Stimulated activated effector memory CD8-positive, alpha-beta T cell treated with anti-CD3 and anti-CD28 coated beads, Interleukin-12 subunit alpha, Interleukin-12 subunit beta, amount 100 ng/mL, for 72 hours (primary cell): ENCODE measurements around the gene HDAC4.
A peak's percentile ranks its signal among the peaks of the same experiment; 100 is the strongest.

Experiments used
- ATAC-seq: fragments of 150-1000 bp; cut with Tn5 transposase; 2 replicates; pipeline ENCODE4 v1.10.0; 2021
- DNase-seq, 2 donors: peaks; one replicate each; pipeline ENCODE4 v3.0.0; 2021 to 2022; ENCODE audit warnings: low spot score in 2 of 2
- H3K27ac Mint-ChIP-seq: one replicate; pipeline ENCODE4 v1.8.0; 2022; ENCODE audit warnings: mild to moderate bottlenecking, mixed read lengths
- H3K36me3 Mint-ChIP-seq: one replicate; pipeline ENCODE4 v1.8.0; 2022; ENCODE audit warnings: mild to moderate bottlenecking, mixed read lengths
- H3K4me1 Mint-ChIP-seq: one replicate; pipeline ENCODE4 v1.8.0; 2022; ENCODE audit warnings: mixed read lengths
- H3K4me3 Mint-ChIP-seq: one replicate; pipeline ENCODE4 v1.8.0; 2022; ENCODE audit warnings: mild to moderate bottlenecking, mixed read lengths
- H3K9me3 Mint-ChIP-seq: one replicate; pipeline ENCODE4 v1.8.0; 2022; ENCODE audit warnings: mixed read lengths

HDAC4 gene

GRCh38 chr2:239109928-239110545 is 290.8 kb downstream of the HDAC4 start:
- no peaks in the 10 kb centered on the region for H3K4me1 Mint-ChIP-seq
- no peaks in the 10 kb centered on the region for H3K9me3 Mint-ChIP-seq
- no peak overlapping the region for H3K4me3 Mint-ChIP-seq
- H3K27ac Mint-ChIP-seq, result no peak overlapping the region
- DNase-seq (no peak), ATAC-seq (no peak)
- H3K36me3 Mint-ChIP-seq, result no peaks in the 10 kb centered on the region

- ATAC-seq, result no peak
- Mint-ChIP-seq H3K9me3 (no peaks in the 10 kb centered on the region), H3K4me3 (no peak overlapping the region), H3K4me1 (no peaks in the 10 kb centered on the region), H3K27ac (no peak overlapping the region), H3K36me3 (peaks cover 4% of the 10 kb centered on the region)
- DNase-seq, result no peak
These were observed 291.5 kb downstream of the HDAC4 start for GRCh38 chr2:239109041-239109927.

GRCh38 chr2:239108459-239108858 is 292.4 kb downstream of the HDAC4 start:
- Mint-ChIP-seq H3K4me3 (no peak overlapping the region), H3K36me3 (peaks cover 7% of the 10 kb centered on the region), H3K27ac (no peak overlapping the region), H3K9me3 (no peaks in the 10 kb centered on the region), H3K4me1 (no peaks in the 10 kb centered on the region)
- no peak for DNase-seq
- no peak for ATAC-seq

GRCh38 chr2:239107936-239108335 is 292.9 kb downstream of the HDAC4 start:
- DNase-seq (no peak), ATAC-seq (no peak)
- peaks cover 7% of the 10 kb centered on the region for H3K36me3 Mint-ChIP-seq
- H3K4me1 Mint-ChIP-seq, result no peaks in the 10 kb centered on the region
- no peak overlapping the region for H3K27ac Mint-ChIP-seq
- no peak overlapping the region for H3K4me3 Mint-ChIP-seq
- no peaks in the 10 kb centered on the region for H3K9me3 Mint-ChIP-seq

GRCh38 chr2:239106966-239107365 is 293.9 kb downstream of the HDAC4 start:
- Mint-ChIP-seq H3K4me3 (no peak overlapping the region), H3K36me3 (peaks cover 7% of the 10 kb centered on the region), H3K9me3 (no peaks in the 10 kb centered on the region), H3K27ac (no peak overlapping the region), H3K4me1 (no peaks in the 10 kb centered on the region)
- DNase-seq (no peak), ATAC-seq (no peak)

GRCh38 chr2:239106314-239106908 is 294.4 kb downstream of the HDAC4 start:
- no peak overlapping the region for H3K4me3 Mint-ChIP-seq
- ATAC-seq (no peak), DNase-seq (no peak)
- H3K9me3 Mint-ChIP-seq, result no peaks in the 10 kb centered on the region
- peaks cover 7% of the 10 kb centered on the region for H3K36me3 Mint-ChIP-seq
- H3K27ac Mint-ChIP-seq, result no peak overlapping the region
- no peaks in the 10 kb centered on the region for H3K4me1 Mint-ChIP-seq

- Mint-ChIP-seq H3K27ac (no peak overlapping the region), H3K4me3 (no peak overlapping the region), H3K36me3 (peaks cover 10% of the 10 kb centered on the region), H3K4me1 (no peaks in the 10 kb centered on the region), H3K9me3 (no peaks in the 10 kb centered on the region)
- DNase-seq (no peak), ATAC-seq (no peak)
These were observed 295.6 kb downstream of the HDAC4 start for GRCh38 chr2:239105234-239105633.

- Mint-ChIP-seq H3K4me1 (no peaks in the 10 kb centered on the region), H3K27ac (peak overlapping the region; percentile 74), H3K4me3 (no peak overlapping the region), H3K9me3 (no peaks in the 10 kb centered on the region), H3K36me3 (peaks cover 13% of the 10 kb centered on the region)
- no peak for DNase-seq
- no peak for ATAC-seq
These were observed 296.0 kb downstream of the HDAC4 start for GRCh38 chr2:239104800-239105199.

- no peak for ATAC-seq
- H3K36me3 Mint-ChIP-seq, result peaks cover 13% of the 10 kb centered on the region
- DNase-seq, result no peak
- H3K27ac Mint-ChIP-seq, result no peak overlapping the region
- H3K4me1 Mint-ChIP-seq, result peaks cover 3% of the 10 kb centered on the region
- no peaks in the 10 kb centered on the region for H3K9me3 Mint-ChIP-seq
- H3K4me3 Mint-ChIP-seq, result no peak overlapping the region
These were observed 297.4 kb downstream of the HDAC4 start for GRCh38 chr2:239103125-239104098.

- no peak overlapping the region for H3K4me3 Mint-ChIP-seq
- no peak for DNase-seq
- ATAC-seq, result no peak
- H3K9me3 Mint-ChIP-seq, result no peaks in the 10 kb centered on the region
- H3K4me1 Mint-ChIP-seq, result peaks cover 6% of the 10 kb centered on the region
- H3K27ac Mint-ChIP-seq, result no peak overlapping the region
- peaks cover 13% of the 10 kb centered on the region for H3K36me3 Mint-ChIP-seq
These were observed 298.6 kb downstream of the HDAC4 start for GRCh38 chr2:239102266-239102665.

- Mint-ChIP-seq H3K36me3 (peaks cover 13% of the 10 kb centered on the region), H3K9me3 (no peaks in the 10 kb centered on the region), H3K4me3 (no peak overlapping the region), H3K4me1 (peaks cover 6% of the 10 kb centered on the region), H3K27ac (no peak overlapping the region)
- DNase-seq, result no peak
- ATAC-seq, result no peak
These were observed 299.0 kb downstream of the HDAC4 start for GRCh38 chr2:239101807-239102206.

GRCh38 chr2:239101071-239101470 is 299.7 kb downstream of the HDAC4 start:
- DNase-seq, result no peak
- Mint-ChIP-seq H3K27ac (no peak overlapping the region), H3K9me3 (no peaks in the 10 kb centered on the region), H3K36me3 (peaks cover 13% of the 10 kb centered on the region), H3K4me1 (peaks cover 6% of the 10 kb centered on the region), H3K4me3 (no peak overlapping the region)
- no peak for ATAC-seq

- Mint-ChIP-seq H3K36me3 (peaks cover 11% of the 10 kb centered on the region), H3K4me3 (no peak overlapping the region), H3K4me1 (peaks cover 6% of the 10 kb centered on the region), H3K27ac (no peak overlapping the region), H3K9me3 (no peaks in the 10 kb centered on the region)
- no peak for ATAC-seq
- DNase-seq, result no peak
These were observed 301.3 kb downstream of the HDAC4 start for GRCh38 chr2:239099474-239099873.

- H3K9me3 Mint-ChIP-seq, result no peaks in the 10 kb centered on the region
- H3K27ac Mint-ChIP-seq, result peak overlapping the region; percentile 45
- DNase-seq (no peak), ATAC-seq (peak; percentile 62)
- no peak overlapping the region for H3K4me3 Mint-ChIP-seq
- H3K4me1 Mint-ChIP-seq, result peaks cover 6% of the 10 kb centered on the region
- H3K36me3 Mint-ChIP-seq, result peaks cover 6% of the 10 kb centered on the region
These were observed 302.4 kb downstream of the HDAC4 start for GRCh38 chr2:239098288-239098970.

- H3K4me3 Mint-ChIP-seq, result no peak overlapping the region
- H3K36me3 Mint-ChIP-seq, result peaks cover 6% of the 10 kb centered on the region
- ATAC-seq, result no peak
- no peak for DNase-seq
- H3K27ac Mint-ChIP-seq, result no peak overlapping the region
- H3K9me3 Mint-ChIP-seq, result no peaks in the 10 kb centered on the region
- H3K4me1 Mint-ChIP-seq, result peaks cover 6% of the 10 kb centered on the region
These were observed 303.5 kb downstream of the HDAC4 start for GRCh38 chr2:239097428-239097696.
